Subcutaneous abdominal adipose tissue (tissue), 5 donors: ENCODE data around the gene RNF6.

ENCODE experiments used
- H3K27ac ChIP-seq: one replicate; pipeline ENCODE4 v1.7.0; 2013; ENCODE audit warnings: low read depth, mild to moderate bottlenecking, inconsistent platforms, low read length, moderate library complexity
- H3K27me3 ChIP-seq, 5 donors: one replicate each; pipeline ENCODE4 v1.7.0; 2013; ENCODE audit warnings: low read length in 5 of 5, inconsistent platforms in 1 of 5; ENCODE audit not compliant: control insufficient read depth in 5 of 5, insufficient read depth in 4 of 5
- H3K36me3 ChIP-seq, 5 donors: one replicate each; pipeline ENCODE4 v1.7.0; 2013; ENCODE audit warnings: low read length in 5 of 5; ENCODE audit not compliant: control insufficient read depth in 5 of 5, insufficient read depth in 5 of 5
- H3K4me1 ChIP-seq, 5 donors: one replicate each; pipeline ENCODE4 v1.7.0; 2013; ENCODE audit warnings: low read length in 5 of 5, mild to moderate bottlenecking in 3 of 5, moderate library complexity in 1 of 5; ENCODE audit not compliant: control insufficient read depth in 5 of 5, insufficient read depth in 5 of 5
- H3K4me3 ChIP-seq, 5 donors: one replicate each; pipeline ENCODE4 v1.7.0; 2013; ENCODE audit warnings: low read length in 5 of 5, low read depth in 1 of 5
- H3K9ac ChIP-seq, 5 donors: one replicate each; pipeline ENCODE4 v1.7.0; 2013; ENCODE audit warnings: low read length in 5 of 5, mild to moderate bottlenecking in 4 of 5, moderate library complexity in 3 of 5
- H3K9me3 ChIP-seq, 5 donors: one replicate each; pipeline ENCODE4 v1.7.0; 2013; ENCODE audit warnings: low read length in 5 of 5; ENCODE audit not compliant: control insufficient read depth in 5 of 5
- donor health status: healthy.
- donor health status: healthy.
- donor health status: healthy.
- donor health status: healthy.
- donor health status: healthy.

Gene RNF6

DNA sequence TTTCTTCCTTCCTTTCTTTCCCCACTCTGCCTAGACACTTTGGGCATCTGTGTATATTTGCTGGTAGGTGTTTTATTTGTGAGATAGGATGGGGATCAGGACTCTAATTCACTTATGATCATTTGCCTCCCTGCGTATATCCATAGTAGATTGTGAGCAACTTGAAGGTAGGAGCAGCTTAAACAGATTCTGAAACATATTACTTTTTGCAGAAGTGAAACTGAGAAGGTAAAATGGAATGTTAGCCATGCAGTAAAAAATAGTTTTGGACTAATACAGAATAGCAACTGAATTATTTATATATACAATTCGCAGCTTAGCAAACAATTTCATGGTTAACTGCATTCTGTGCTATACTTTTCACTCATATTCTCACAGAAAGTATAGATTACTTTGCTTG is 38.7 kb downstream of the RNF6 start:
- Histone ChIP-seq H3K4me3 (no peak overlapping the region), H3K27me3 (no peaks in the 10 kb centered on the region), H3K4me1 (peaks cover 0 to 24% (median 18%) of the 10 kb centered on the region in 5 donors)

DNA sequence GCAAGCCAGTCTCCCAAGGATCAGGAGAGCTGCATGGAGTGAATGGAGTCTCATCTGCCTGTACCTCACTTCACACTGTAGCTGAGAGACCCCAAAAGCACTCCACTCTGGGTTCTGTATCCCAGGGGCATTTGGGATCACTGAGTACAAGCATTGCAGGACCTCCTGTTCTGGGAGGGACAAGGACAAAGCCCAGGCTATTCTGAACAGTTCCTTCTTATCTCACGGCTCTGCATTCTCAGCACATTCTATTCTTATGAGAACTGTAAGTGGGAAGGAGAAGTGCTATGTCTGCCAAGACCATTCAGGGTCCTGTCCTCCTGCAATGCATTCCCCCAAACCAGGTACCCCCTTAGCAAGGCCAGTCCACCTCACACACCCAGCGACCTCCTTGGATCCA is 42.8 kb downstream of the RNF6 start:
- Histone ChIP-seq H3K4me3 (no peak overlapping the region), H3K27me3 (no peaks in the 10 kb centered on the region), H3K9me3 (no peaks in the 10 kb centered on the region), H3K27ac (no peak overlapping the region), H3K4me1 (peaks cover 0 to 3% (median 0%) of the 10 kb centered on the region in 5 donors), H3K9ac (no peak overlapping the region), H3K36me3 (no peaks in the 10 kb centered on the region)

More for the DNA sequence above, 38.7 kb downstream of the RNF6 start:
- H3K27ac ChIP-seq, result no peak overlapping the region
- no peaks in the 10 kb centered on the region for H3K36me3 ChIP-seq
- H3K9me3 ChIP-seq, result no peaks in the 10 kb centered on the region
- H3K9ac ChIP-seq, result no peak overlapping the region

DNA sequence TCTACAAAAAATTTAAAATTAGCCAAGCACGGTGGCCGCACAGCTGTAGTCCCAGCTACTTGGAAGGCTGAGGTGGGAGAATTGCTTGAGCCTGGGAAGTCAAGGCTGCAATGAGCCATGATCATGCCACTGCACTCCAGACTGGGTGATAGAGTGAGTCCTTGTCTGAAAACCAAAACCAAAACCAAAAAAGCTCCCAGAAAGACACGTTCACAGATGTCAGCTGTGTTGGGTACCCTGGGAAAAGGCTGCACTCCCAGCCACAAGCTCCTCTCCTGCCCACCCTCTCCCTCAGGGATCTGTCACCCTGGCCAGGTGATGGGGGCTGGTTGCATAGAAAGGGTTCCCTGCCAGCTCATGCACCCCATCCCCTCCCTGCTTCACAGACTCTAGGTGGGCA is 53.3 kb downstream of the RNF6 start:
- H3K36me3 ChIP-seq, result no peaks in the 10 kb centered on the region
- H3K4me1 ChIP-seq, result no peaks in the 10 kb centered on the region
- H3K27me3 ChIP-seq, result no peaks in the 10 kb centered on the region
- H3K4me3 ChIP-seq, result no peak overlapping the region
- H3K9me3 ChIP-seq, result no peaks in the 10 kb centered on the region
- no peak overlapping the region for H3K9ac ChIP-seq
- no peak overlapping the region for H3K27ac ChIP-seq

DNA sequence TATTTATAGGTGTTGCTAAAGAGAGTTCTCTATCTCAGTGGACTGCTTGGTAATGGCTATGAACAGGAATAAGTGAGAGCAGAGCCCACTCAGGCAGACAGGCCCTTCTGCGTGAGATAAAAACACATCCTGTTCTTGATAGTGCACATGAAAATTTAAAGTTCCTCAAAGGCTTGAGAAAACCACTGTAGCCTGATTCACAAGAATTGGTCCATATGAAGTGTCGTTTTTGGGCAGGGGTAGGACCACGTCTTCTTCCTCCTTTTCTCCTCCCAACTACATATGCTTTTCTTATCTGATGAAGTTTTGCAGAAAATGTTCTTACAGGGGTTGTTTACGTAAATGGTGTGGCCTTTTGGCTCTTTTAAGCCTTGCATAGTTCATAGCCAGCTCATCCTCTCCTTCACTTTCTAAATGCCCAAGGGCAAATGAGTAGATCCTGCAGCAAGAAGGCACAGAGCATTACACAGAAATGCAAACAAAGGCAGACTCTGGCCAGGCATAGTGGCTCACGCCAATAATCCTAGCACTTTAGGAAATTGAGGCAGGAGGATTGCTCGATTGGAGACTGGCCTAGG is 53.8 kb downstream of the RNF6 start:
- no peak overlapping the region for H3K27ac ChIP-seq
- H3K4me3 ChIP-seq, result no peak overlapping the region
- no peaks in the 10 kb centered on the region for H3K27me3 ChIP-seq
- H3K4me1 ChIP-seq, result no peaks in the 10 kb centered on the region
- no peaks in the 10 kb centered on the region for H3K9me3 ChIP-seq
- H3K36me3 ChIP-seq, result no peaks in the 10 kb centered on the region
- no peak overlapping the region for H3K9ac ChIP-seq

DNA sequence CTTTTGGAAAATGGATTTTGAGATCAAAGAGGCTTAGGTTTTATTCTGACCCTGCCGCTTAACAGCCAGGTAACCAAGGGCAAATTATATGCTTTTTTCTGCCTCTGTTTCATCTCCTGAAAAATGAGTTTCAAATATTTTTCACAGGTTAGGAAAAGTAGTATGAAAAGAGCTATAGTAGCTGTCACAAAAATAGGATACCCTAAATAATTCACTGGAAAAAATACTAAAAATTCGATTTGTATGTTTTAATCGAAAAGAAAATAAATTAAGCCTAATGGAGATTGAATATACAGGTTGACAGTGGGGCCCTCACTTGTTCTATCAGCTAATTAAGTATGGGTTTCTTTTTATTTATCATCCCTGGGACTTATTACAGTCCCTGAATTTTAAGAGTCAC is 58.3 kb downstream of the RNF6 start:
- peaks cover 0 to 4% (median 0%) of the 10 kb centered on the region in 5 donors for H3K27me3 ChIP-seq
- H3K4me1 ChIP-seq, result no peaks in the 10 kb centered on the region
- no peaks in the 10 kb centered on the region for H3K9me3 ChIP-seq
- H3K36me3 ChIP-seq, result no peaks in the 10 kb centered on the region
- H3K27ac ChIP-seq, result no peak overlapping the region
- H3K9ac ChIP-seq, result no peak overlapping the region
- no peak overlapping the region for H3K4me3 ChIP-seq
